ENCODE results near the gene DCAF6.

Gene DCAF6

GRCh38 chr1:168009322-168009721 lies 72.8 kb downstream of the DCAF6 start:
- no peak overlapping the region for H3K4me2 ChIP-seq (ENCODE audit: insufficient read depth, low read length)
- no peaks in the 10 kb centered on the region for H4K20me1 ChIP-seq (ENCODE audit: insufficient read depth, low read length)
- no peak overlapping the region for H3K27ac ChIP-seq (ENCODE audit: low read length)
- no peaks in the 10 kb centered on the region for H3K79me2 ChIP-seq (ENCODE audit: insufficient read depth, low read length)
- H3K9ac ChIP-seq (ENCODE audit: low read depth, low read length) = no peak overlapping the region
- no peak overlapping the region for H3K4me3 ChIP-seq (ENCODE audit: low read depth in 1 of 2, low read length in 2 of 2)
- H3K27me3 ChIP-seq (ENCODE audit: insufficient read depth, low read length, poor library complexity) = no peaks in the 10 kb centered on the region
- no peak overlapping the region for H2AFZ ChIP-seq (ENCODE audit: low read depth, low read length)
- H3K9me3 ChIP-seq (ENCODE audit: insufficient read depth, low read length, severe bottlenecking) = no peaks in the 10 kb centered on the region
- ATAC-seq (ENCODE audit: insufficient read depth, low read depth) (no peak), DNase-seq (no peak)
- TF ChIP-seq EZH2 (IDR thresholded peaks at IDR 0.05; ENCODE audit: borderline replicate concordance, low read depth, low read length, severe bottlenecking) (no peak), CTCF (IDR thresholded peaks at IDR 0.05; ENCODE audit: borderline replicate concordance, extremely low read depth, low read length, poor library complexity, severe bottlenecking) (no peak)
- peaks cover 41% of the 10 kb centered on the region for H3K36me3 ChIP-seq (ENCODE audit: insufficient read depth, low read length)
- no peaks in the 10 kb centered on the region for H3K4me1 ChIP-seq (ENCODE audit: insufficient read depth, low read length)

- H3K36me3 ChIP-seq (ENCODE audit: insufficient read depth, low read length) = peaks cover 42% of the 10 kb centered on the region
- no peak overlapping the region for H3K27ac ChIP-seq (ENCODE audit: low read length)
- no peaks in the 10 kb centered on the region for H4K20me1 ChIP-seq (ENCODE audit: insufficient read depth, low read length)
- DNase-seq = no peak
- no peaks in the 10 kb centered on the region for H3K79me2 ChIP-seq (ENCODE audit: insufficient read depth, low read length)
- no peak overlapping the region for H3K4me2 ChIP-seq (ENCODE audit: insufficient read depth, low read length)
- H3K4me1 ChIP-seq (ENCODE audit: insufficient read depth, low read length) = no peaks in the 10 kb centered on the region
- no peak overlapping the region for H2AFZ ChIP-seq (ENCODE audit: low read depth, low read length)
- TF ChIP-seq CTCF (IDR thresholded peaks at IDR 0.05; ENCODE audit: borderline replicate concordance, extremely low read depth, low read length, poor library complexity, severe bottlenecking) (no peak), EZH2 (IDR thresholded peaks at IDR 0.05; ENCODE audit: borderline replicate concordance, low read depth, low read length, severe bottlenecking) (no peak)
- H3K4me3 ChIP-seq (ENCODE audit: low read depth in 1 of 2, low read length in 2 of 2) = no peak overlapping the region
- no peak for ATAC-seq (ENCODE audit: insufficient read depth, low read depth)
- no peak overlapping the region for H3K9ac ChIP-seq (ENCODE audit: low read depth, low read length)
- no peaks in the 10 kb centered on the region for H3K27me3 ChIP-seq (ENCODE audit: insufficient read depth, low read length, poor library complexity)
- H3K9me3 ChIP-seq (ENCODE audit: insufficient read depth, low read length, severe bottlenecking) = no peaks in the 10 kb centered on the region
Observed at GRCh38 chr1:168019407-168019806, 82.9 kb downstream of the DCAF6 start.

GRCh38 chr1:168031198-168031597 lies 94.7 kb downstream of the DCAF6 start:
- TF ChIP-seq CTCF (IDR thresholded peaks at IDR 0.05; ENCODE audit: borderline replicate concordance, extremely low read depth, low read length, poor library complexity, severe bottlenecking) (no peak), EZH2 (IDR thresholded peaks at IDR 0.05; ENCODE audit: borderline replicate concordance, low read depth, low read length, severe bottlenecking) (no peak)
- ATAC-seq (ENCODE audit: insufficient read depth, low read depth) (no peak), DNase-seq (no peak)
- Histone ChIP-seq H3K4me1 (ENCODE audit: insufficient read depth, low read length) (no peaks in the 10 kb centered on the region), H3K4me2 (ENCODE audit: insufficient read depth, low read length) (no peak overlapping the region), H3K36me3 (ENCODE audit: insufficient read depth, low read length) (peaks cover 11% of the 10 kb centered on the region; the same call in 1 of the 2 replicates), H3K9me3 (ENCODE audit: insufficient read depth, low read length, severe bottlenecking) (no peaks in the 10 kb centered on the region), H3K27me3 (ENCODE audit: insufficient read depth, low read length, poor library complexity) (no peaks in the 10 kb centered on the region), H3K27ac (ENCODE audit: low read length) (no peak overlapping the region), H2AFZ (ENCODE audit: low read depth, low read length) (no peak overlapping the region), H3K79me2 (ENCODE audit: insufficient read depth, low read length) (no peaks in the 10 kb centered on the region), H3K4me3 (ENCODE audit: low read depth in 1 of 2, low read length in 2 of 2) (no peak overlapping the region), H3K9ac (ENCODE audit: low read depth, low read length) (no peak overlapping the region), H4K20me1 (ENCODE audit: insufficient read depth, low read length) (no peaks in the 10 kb centered on the region)

GRCh38 chr1:168031627-168032026 lies 95.1 kb downstream of the DCAF6 start:
- DNase-seq = no peak
- ATAC-seq (ENCODE audit: insufficient read depth, low read depth) = no peak
- no peaks in the 10 kb centered on the region for H3K4me1 ChIP-seq (ENCODE audit: insufficient read depth, low read length)

More at GRCh38 chr1:168031627-168032026, 95.1 kb downstream of the DCAF6 start:
- Histone ChIP-seq H3K4me2 (ENCODE audit: insufficient read depth, low read length) (no peak overlapping the region), H3K9ac (ENCODE audit: low read depth, low read length) (no peak overlapping the region), H3K4me3 (ENCODE audit: low read depth in 1 of 2, low read length in 2 of 2) (no peak overlapping the region), H2AFZ (ENCODE audit: low read depth, low read length) (no peak overlapping the region), H3K36me3 (ENCODE audit: insufficient read depth, low read length) (peaks cover 11% of the 10 kb centered on the region; the same call in 1 of the 2 replicates), H3K79me2 (ENCODE audit: insufficient read depth, low read length) (no peaks in the 10 kb centered on the region), H3K9me3 (ENCODE audit: insufficient read depth, low read length, severe bottlenecking) (no peaks in the 10 kb centered on the region), H3K27me3 (ENCODE audit: insufficient read depth, low read length, poor library complexity) (no peaks in the 10 kb centered on the region), H4K20me1 (ENCODE audit: insufficient read depth, low read length) (no peaks in the 10 kb centered on the region), H3K27ac (ENCODE audit: low read length) (no peak overlapping the region)
- TF ChIP-seq EZH2 (IDR thresholded peaks at IDR 0.05; ENCODE audit: borderline replicate concordance, low read depth, low read length, severe bottlenecking) (no peak), CTCF (IDR thresholded peaks at IDR 0.05; ENCODE audit: borderline replicate concordance, extremely low read depth, low read length, poor library complexity, severe bottlenecking) (no peak)
